ENCODE results near the gene TK1. TPM values are rescaled to one million over a fixed set of nuclear protein-coding genes. Genes with fewer than 3 reads are reported as not detected.

TK1 gene
- total RNA-seq, 2 experiments from 2014 or later = 145 to 164 TPM

GRCh38 chr17:78170692-78171590 lies 15.9 kb downstream of the TK1 start:
- peaks cover 54% of the 10 kb centered on the region for H3K4me1 Mint-ChIP-seq
- DNase-seq (no peak), ATAC-seq (no peak)
- H3K27me3 Mint-ChIP-seq = no peaks in the 10 kb centered on the region
- peaks cover 23% of the 10 kb centered on the region for H3K36me3 Mint-ChIP-seq
- CTCF ChIA-PET = interaction anchor here (1.8 to 3.2 kb wide), 2 partner anchors 9 to 58 kb away, joined by 5 to 9 read pairs; no protein-coding TSS in a partner anchor
- no peaks in the 10 kb centered on the region for H3K9me3 Mint-ChIP-seq (ENCODE audit: low read depth)
- peak overlapping the region; percentile 36 for H3K27ac Mint-ChIP-seq
- peak overlapping the region; percentile 23 for H3K4me3 Mint-ChIP-seq

GRCh38 chr17:78168903-78169793 lies 17.7 kb downstream of the TK1 start:
- Mint-ChIP-seq H3K9me3 (ENCODE audit: low read depth) (no peaks in the 10 kb centered on the region), H3K27ac (peak overlapping the region; percentile 57)

GRCh38 chr17:78168242-78168902 lies 18.5 kb downstream of the TK1 start, which contains the start of gene SYNGR2:
Gene SYNGR2 (plus strand): TSS chr17:78168581. CDS start chr17:78168617, 36 bp downstream.
- H3K27me3 Mint-ChIP-seq = no peaks in the 10 kb centered on the region
- peak; percentile 94 for ATAC-seq
- CTCF ChIA-PET = no interaction called here
- H3K27ac Mint-ChIP-seq = peak within 1 kb of the TSS; percentile 57
- DNase-seq = peak; percentile 89
- no peaks in the 10 kb centered on the region for H3K9me3 Mint-ChIP-seq (ENCODE audit: low read depth)
- peak within 1 kb of the TSS; percentile 55 for H3K4me3 Mint-ChIP-seq
- H3K4me1 Mint-ChIP-seq = peaks cover 37% of the 10 kb centered on the region
- H3K36me3 Mint-ChIP-seq = peaks cover 10% of the 10 kb centered on the region

More at GRCh38 chr17:78168903-78169793, 17.7 kb downstream of the TK1 start:
- H3K36me3 Mint-ChIP-seq = peaks cover 15% of the 10 kb centered on the region
- H3K4me1 Mint-ChIP-seq = peaks cover 44% of the 10 kb centered on the region
- no peaks in the 10 kb centered on the region for H3K27me3 Mint-ChIP-seq
- peak; percentile 52 for ATAC-seq
- H3K4me3 Mint-ChIP-seq = peak overlapping the region; percentile 55
- DNase-seq = peak; percentile 63
- CTCF ChIA-PET = interaction anchor here (0.7 to 3.2 kb wide), 5 partner anchors 11 to 84 kb away, joined by 3 to 9 read pairs (median 3); partner anchors contain the start of gene TMC8

DNA sequence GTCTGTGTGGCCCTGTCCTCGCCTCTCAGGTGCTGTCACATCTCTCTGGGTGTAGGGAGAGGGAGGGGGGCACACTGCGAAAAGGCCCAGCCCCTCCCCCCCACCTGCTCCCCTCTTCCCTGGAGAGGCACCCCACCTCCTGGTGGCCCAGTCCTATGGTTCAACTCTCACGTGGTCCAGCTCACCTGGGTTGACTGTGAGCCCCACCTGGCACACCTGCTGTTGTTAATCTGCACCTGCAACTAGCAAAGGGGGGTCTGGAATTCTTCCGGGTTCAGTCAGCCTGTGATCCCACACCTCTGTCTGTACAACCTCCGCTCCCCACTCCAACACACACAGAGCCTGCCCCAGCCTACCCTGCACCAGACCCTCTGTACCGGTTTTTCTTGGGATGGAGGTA lies 20.4 kb downstream of the TK1 start:
- H3K27ac Mint-ChIP-seq = no peak overlapping the region
- ATAC-seq (no peak), DNase-seq (no peak)
- H3K36me3 Mint-ChIP-seq = peaks cover 2% of the 10 kb centered on the region
- H3K4me3 Mint-ChIP-seq = no peak overlapping the region
- H3K27me3 Mint-ChIP-seq = no peaks in the 10 kb centered on the region
- H3K9me3 Mint-ChIP-seq (ENCODE audit: low read depth) = no peaks in the 10 kb centered on the region
- peaks cover 17% of the 10 kb centered on the region for H3K4me1 Mint-ChIP-seq
- CTCF ChIA-PET = interaction anchor here (1.5 kb wide), 1 partner anchor 10 kb away, joined by 3 read pairs; no protein-coding TSS in a partner anchor

- DNase-seq (no peak), ATAC-seq (no peak)
- Mint-ChIP-seq H3K9me3 (ENCODE audit: low read depth) (no peaks in the 10 kb centered on the region), H3K4me1 (peaks cover 7% of the 10 kb centered on the region), H3K4me3 (no peak overlapping the region), H3K36me3 (no peaks in the 10 kb centered on the region), H3K27me3 (no peaks in the 10 kb centered on the region), H3K27ac (no peak overlapping the region)
- CTCF ChIA-PET = interaction anchor here (1.5 to 1.9 kb wide), 2 partner anchors 11 to 12 kb away, joined by 3 to 6 read pairs; no protein-coding TSS in a partner anchor
Observed at GRCh38 chr17:78164748-78165607, 21.9 kb downstream of the TK1 start.

- DNase-seq (no peak), ATAC-seq (no peak)
- Mint-ChIP-seq H3K4me1 (peaks cover 4% of the 10 kb centered on the region), H3K27me3 (no peaks in the 10 kb centered on the region), H3K9me3 (ENCODE audit: low read depth) (no peaks in the 10 kb centered on the region), H3K36me3 (no peaks in the 10 kb centered on the region), H3K27ac (no peak overlapping the region), H3K4me3 (no peak overlapping the region)
- CTCF ChIA-PET = interaction anchor here (0.9 to 2.5 kb wide), 3 partner anchors 12 to 51 kb away, joined by 3 to 11 read pairs (median 6); no protein-coding TSS in a partner anchor
Observed at GRCh38 chr17:78163881-78164747, 22.7 kb downstream of the TK1 start.

DNA sequence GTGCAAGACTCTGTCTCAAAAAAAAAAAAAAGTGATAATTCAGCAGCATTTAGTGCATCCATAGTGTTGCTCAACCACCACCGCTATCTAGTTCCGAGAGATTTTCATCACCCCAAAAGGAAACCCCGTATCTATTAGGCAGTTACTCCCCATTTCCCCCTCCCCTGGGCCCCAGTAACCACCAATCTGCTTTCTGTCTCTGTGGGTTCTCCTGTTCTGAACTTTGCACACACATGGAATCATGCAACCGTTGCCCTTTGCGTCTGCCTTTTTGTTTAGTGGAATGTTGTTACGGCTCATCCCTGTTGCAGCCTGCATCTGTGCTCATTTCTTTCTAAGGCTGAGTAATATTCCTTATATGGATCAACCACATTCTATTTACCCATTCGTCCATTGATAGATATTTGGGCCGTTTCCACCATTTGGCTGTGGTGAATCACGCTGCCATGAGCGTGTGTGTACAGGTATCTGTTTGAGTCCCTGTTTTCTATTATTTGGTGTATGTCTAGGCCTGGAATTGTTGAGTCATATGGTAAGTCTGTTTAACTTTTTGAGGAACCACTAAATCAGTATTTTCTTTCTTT lies 27.2 kb downstream of the TK1 start:
- no peak for ATAC-seq
- CTCF ChIA-PET = no interaction called here
- Mint-ChIP-seq H3K4me3 (no peak overlapping the region), H3K4me1 (peaks cover 13% of the 10 kb centered on the region), H3K27me3 (no peaks in the 10 kb centered on the region), H3K9me3 (ENCODE audit: low read depth) (no peaks in the 10 kb centered on the region), H3K27ac (no peak overlapping the region), H3K36me3 (no peaks in the 10 kb centered on the region)
- no peak for DNase-seq

DNA sequence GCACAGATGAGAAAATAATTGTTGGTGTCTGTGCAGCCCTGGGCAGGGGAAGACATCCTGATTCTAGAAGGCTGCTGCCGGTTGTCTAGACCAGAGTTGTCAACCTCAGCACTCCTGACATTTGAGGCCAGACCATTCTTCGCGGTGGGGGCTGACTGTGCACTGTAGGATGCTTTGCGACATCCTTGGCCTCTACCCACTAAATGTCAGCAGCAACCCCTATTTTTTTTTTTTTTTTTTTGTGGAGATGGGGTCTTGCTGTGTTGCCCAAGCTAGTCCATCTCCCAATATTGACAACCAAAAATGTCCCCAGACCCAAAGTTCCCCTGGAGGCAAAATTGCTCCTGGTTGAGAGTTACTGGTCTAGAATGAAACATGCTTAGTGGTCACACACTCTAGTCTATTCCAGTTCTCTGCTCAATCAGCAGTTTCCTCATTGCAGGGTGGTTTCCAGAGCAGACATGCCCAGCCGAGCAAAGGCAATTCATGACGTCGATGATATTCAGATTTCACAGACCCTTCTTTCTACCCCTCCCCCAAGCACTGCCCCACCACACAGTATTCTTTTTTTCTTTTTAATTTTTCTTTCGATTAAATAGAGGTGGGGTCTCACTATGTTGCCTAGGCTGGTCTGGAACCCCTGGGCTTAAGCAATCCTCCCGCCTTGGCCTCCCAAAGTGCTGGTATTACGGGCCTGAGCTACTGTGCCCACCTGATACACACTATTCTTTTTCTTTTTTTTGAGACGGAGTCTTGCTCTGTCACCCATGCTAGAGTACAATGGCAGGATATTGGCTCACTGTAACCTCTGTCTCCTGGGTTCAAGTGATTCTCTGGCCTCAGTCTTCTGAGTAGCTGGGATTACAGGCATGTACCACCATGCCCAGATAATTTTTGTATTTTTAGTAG lies 31.7 kb downstream of the TK1 start:
- DNase-seq = peak; percentile 68
- CTCF ChIA-PET = interaction anchor here (0.7 to 1.9 kb wide), 3 partner anchors 13 to 1851 kb away, joined by 3 to 5 read pairs (median 3); no protein-coding TSS in a partner anchor
- H3K27ac Mint-ChIP-seq = peak overlapping the region; percentile 66

GRCh38 chr17:78151514-78152008 lies 35.3 kb downstream of the TK1 start:
- ATAC-seq (no peak), DNase-seq (no peak)
- no peaks in the 10 kb centered on the region for H3K36me3 Mint-ChIP-seq
- no peaks in the 10 kb centered on the region for H3K9me3 Mint-ChIP-seq (ENCODE audit: low read depth)
- no peaks in the 10 kb centered on the region for H3K27me3 Mint-ChIP-seq
- no peak overlapping the region for H3K4me3 Mint-ChIP-seq
- no peak overlapping the region for H3K27ac Mint-ChIP-seq
- H3K4me1 Mint-ChIP-seq = peaks cover 15% of the 10 kb centered on the region
- CTCF ChIA-PET = interaction anchor here (0.9 to 1.7 kb wide), 3 partner anchors 25 to 100 kb away, joined by 3 to 4 read pairs (median 4); no protein-coding TSS in a partner anchor

More for the DNA sequence above, 31.7 kb downstream of the TK1 start:
- H3K36me3 Mint-ChIP-seq = no peaks in the 10 kb centered on the region
- peak; percentile 88 for ATAC-seq
- no peaks in the 10 kb centered on the region for H3K27me3 Mint-ChIP-seq
- no peaks in the 10 kb centered on the region for H3K9me3 Mint-ChIP-seq (ENCODE audit: low read depth)
- H3K4me1 Mint-ChIP-seq = peaks cover 13% of the 10 kb centered on the region
- H3K4me3 Mint-ChIP-seq = no peak overlapping the region

All from activated CD8-positive, alpha-beta memory T cell treated with anti-CD3 and anti-CD28 coated beads, Interleukin-2, amount 10 ng/mL, durations not matched to agents 7 days and 5 days (primary cell).